Right renal pelvis (tissue), 4 donors: ENCODE results near the gene C4orf17. TPM values are rescaled to one million over a fixed set of nuclear protein-coding genes. Genes with fewer than 3 reads are reported as not detected.
"Not testable (repeated sequence)": the region's sequence is repeated elsewhere in the genome, so short reads cannot be mapped to it uniquely, and the experiment has no call there.

Experiments
- DNase-seq, 4 donors: peaks; one replicate each; pipeline ENCODE4 v3.0.0-alpha.2; 2013; ENCODE audit warnings: low read depth in 4 of 4, low spot score in 3 of 4, missing footprints in 1 of 4
- polyA plus RNA-seq, 4 donors: library from polyadenylated mRNA; unstranded; fragments of 120-200 nt; gene quantifications; one replicate each; pipeline ENCODE4 v1.2.1, GENCODE V29; 2013; ENCODE audit not compliant: insufficient read length in 4 of 4

The C4orf17 gene
- under 1 TPM in 3 of 4 donors, not detected in 1; 0.19 to 0.37 (median 0.23) TPM for polyA plus RNA-seq

DNA sequence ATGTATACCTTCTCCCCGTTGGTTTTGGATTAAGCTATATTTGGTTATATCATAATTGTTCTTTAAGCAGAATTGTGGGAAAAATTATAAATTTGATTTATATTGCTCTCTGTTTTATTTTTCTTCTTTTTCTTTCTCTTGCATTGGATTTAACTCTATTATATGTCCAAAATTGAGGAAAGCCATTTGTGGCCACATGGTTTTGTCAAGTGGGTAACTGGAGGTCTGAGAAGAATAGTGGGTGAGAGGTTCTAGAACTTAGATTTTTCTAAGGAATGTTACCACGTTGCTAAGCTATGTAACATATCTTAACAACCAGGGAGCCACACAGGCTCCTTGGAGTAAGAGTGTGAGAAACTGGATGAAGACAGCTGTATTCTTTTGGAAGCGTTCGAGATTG, at the start of gene C4orf17:
C4orf17 (plus strand) TSS at position 301 of the 400 bp plus-strand sequence. CDS start 2,061 bp downstream, outside the sequence.
- no peak for DNase-seq

- no peak for DNase-seq
These were observed 49.0 kb upstream of the C4orf17 start for GRCh38 chr4:99461623-99462401.

GRCh38 chr4:99462875-99463464, 47.9 kb upstream of the C4orf17 start:
- peak; percentile 30 to 61 (median 48) for DNase-seq

DNA sequence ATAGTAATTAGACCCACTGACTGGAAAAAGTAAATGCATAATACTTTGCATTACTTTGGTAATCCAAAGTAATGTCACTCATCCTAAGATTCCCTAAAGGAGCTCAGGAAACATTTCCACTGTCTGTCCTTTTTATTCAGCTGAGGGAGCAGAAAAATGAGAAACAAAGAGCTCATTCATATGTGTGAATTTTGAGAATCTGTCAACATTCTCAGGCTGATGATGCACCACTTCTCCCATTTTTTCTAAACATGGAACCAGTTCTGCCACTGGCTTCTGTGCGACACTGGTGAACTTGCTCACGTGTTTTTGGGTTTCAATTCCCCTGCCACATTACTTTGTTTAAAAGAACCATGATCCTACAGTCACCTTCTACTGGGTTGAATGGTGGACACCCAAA, 47.3 kb upstream of the C4orf17 start:
- no peak for DNase-seq

- no peak for DNase-seq
These were observed 42.9 kb upstream of the C4orf17 start for GRCh38 chr4:99467887-99468286.

DNA sequence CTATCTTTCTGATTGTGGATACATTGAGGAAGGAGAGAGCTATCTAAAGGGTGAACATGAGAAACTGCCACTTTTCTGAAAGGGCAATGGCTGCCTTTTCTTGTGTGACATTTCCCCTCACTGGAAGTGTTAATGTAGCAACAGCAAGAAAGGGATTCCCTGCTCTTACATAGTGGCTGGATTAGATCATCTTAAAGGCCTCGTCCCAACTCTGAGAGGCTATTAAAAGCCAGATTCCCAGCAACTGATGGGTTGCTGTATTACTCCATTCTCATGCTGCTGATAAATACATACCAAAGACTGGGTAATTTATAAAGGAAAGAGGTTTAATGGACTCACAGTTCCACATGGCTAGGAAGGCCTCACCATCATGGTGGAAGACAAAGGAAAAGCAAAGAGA, 41.9 kb upstream of the C4orf17 start:
- DNase-seq, result no peak

DNA sequence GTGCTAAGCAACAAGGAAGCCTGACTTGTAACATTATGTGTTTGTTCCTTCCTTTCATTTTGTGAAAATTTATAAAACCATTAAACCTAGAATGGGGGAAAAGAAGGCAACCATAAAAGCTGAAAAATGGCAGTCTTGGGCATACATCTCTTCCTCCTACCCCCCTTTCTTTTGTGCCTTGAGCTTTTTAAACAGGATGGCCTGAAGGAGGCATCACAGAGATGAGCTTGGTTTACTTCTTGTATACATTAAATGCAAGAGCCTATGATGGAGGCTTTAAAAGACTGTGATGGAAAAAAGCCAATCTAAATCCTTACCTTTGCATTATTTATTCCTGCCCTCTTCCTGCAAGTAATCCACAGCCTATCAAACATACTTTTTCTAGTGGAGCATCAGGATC, 39.5 kb upstream of the C4orf17 start:
- no peak for DNase-seq

- DNase-seq, result no peak
These were observed 38.9 kb upstream of the C4orf17 start for GRCh38 chr4:99471896-99472295.

DNA sequence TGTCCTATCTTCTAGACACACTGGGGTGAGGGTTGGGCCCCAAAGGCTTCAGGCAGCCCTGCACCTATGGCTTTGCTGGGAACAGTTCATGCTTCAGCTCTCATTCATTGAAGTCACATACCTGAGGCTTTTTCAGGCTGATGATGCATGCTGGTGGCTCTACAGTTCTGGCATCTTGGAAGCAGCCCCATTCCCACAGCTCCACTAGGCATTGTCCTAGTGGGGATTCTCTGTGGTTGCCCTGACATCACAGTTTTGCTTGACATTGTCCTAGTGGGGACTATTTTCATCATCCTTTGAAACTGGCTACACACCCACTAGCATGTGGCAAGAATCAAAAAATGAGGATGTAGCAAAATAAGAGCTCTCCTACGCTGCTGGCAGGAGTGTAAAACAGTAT, 37.7 kb upstream of the C4orf17 start:
- DNase-seq, result no peak

DNA sequence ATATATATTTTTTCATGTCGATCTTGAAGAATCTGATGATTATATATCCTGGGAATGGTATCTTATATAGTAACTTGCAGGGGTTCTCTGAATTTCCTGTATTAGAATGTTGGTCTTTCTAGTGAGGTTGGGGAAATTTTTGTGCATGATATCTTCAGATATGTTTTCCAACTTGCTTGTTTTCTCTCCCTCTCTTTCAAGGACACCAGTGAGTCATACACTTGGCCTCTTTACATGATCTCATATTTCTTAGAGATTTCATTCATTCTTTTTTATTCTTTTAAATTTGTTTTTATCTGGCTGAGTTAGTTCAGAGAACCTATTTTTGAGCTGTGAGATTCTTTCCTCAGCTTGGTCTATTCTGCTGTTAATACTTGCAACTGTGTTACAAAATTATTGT, 27.2 kb upstream of the C4orf17 start:
- DNase-seq, result no peak

DNA sequence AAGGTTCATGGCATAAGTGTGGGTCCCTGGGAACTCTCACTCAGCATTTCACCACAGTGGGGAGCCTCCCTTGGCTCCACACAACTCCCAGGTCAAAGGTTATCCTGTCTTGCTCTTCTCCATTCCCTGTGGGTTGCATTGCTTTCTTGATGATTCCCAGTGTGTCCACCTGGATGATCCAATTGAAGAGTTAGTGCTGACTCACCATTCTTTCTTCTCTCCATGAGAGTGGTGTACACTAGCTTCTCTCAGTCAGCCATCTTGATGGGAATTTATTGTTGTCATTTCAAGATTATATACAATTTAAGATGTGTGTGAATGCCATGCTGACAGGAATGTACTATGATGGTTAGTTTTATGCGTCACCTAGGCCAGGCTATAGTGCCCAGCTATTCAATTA, 25.6 kb upstream of the C4orf17 start:
- DNase-seq, result no peak

- DNase-seq, result not testable (repeated sequence)
These were observed 24.2 kb upstream of the C4orf17 start for GRCh38 chr4:99486648-99487047.

DNA sequence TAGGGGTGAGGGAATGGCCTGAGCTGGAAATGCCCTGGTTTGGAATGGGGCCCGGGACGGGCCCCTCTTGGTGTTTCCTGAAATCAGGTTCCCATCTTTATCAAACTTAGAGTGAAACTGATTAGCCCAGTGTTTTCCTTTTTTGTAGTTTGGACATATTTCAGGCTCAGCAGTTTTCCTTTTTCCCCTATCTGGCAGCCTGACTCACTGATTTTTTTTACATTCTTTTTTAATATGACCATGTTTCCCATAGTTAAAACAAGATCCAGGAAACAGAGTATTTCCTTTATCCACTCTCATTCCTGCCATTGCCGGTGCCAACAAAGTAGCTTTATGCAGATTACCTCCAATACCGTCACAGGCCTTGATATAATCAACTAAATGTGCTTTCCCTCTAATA, 20.5 kb upstream of the C4orf17 start:
- no peak for DNase-seq

DNA sequence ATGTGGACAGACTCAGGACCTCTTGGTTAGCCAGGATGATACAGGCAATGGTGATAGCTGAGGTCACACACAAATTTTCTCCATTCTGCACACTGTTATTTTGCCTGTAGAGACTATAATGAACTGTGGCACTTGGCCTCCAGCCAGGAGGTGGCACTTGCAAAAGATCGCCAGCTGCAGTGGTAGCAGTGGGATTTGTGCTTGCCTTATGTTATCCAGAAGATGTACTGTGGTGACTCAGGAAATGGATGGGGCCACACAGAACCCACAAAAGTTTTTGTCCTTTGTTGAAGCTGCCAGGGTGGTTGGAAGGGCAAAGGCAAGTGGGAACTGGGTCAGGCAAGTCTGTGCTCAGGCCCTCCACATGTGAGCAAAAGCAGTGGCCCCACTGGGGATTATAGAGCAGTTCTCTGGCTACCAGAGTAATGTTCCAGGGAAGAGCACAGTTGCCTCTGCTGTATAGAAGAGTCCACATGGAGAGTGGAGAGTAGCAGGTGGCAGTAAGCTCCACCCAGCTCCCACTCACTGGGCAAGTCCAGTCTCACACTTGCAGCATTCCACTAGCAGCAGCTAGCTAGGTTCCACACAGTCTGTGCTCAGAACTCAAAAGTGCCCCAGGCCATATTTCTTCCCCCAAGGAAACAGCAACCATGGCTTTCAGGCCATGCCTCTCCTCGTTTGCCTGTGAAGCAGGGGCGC, 5.9 kb upstream of the C4orf17 start:
- DNase-seq, result no peak

DNA sequence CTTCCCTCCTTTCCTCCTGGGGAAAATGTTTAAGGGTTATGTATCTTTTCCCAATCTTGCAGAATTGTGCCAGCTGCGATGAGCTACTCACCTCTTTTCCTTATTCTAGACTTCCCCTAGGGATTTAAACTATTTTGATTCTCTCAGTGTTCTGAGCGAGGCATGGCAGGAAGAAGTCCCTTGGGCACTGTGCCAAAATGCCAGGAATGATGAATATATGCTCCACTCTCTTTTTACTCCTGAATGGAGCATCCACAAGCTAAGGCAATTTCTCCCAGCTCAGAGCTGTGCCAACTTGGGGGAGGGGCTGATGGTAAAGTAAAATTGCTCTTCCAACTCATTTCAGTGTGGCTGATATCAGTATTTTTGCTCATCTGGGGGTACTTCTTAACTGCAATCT, 4.0 kb upstream of the C4orf17 start:
- no peak for DNase-seq

DNA sequence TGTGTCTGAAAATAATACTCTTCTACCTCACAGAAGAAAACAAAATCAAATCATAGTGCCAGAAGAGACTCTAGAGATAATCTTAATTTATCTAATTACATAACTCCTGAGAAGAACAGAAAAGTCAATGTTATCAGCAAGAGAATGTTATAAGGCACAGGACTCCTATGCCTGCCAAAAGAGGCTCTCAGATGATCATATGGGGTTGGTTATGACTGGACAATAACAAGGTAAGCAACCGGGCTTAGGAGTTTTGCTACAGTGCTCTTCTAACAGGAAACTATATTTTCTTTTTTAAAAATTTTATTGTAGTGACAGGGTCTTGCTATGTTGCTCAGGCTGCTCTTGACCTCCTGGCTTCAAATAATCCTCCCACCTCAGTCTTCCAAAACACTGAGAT, 3.5 kb upstream of the C4orf17 start:
- DNase-seq, result no peak

DNA sequence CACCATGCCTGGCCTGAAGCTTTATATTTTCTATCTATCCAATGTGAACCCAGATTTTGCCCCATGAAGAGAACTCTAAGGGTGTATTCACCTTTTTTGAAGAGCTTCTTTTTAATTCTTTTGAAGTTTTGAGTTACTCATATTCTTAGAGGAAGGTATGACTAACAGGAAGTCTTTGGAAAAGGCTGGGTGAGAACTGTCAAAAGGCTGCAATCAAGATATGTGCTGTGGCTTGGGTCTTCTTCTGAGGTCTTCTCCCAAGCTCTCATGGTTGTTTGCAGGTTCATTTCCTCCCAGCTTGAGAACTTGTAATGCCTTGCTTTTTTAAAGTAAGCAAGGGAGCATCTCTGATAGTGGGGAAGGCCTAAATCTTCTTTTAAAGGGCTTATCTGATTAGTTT, 3.1 kb upstream of the C4orf17 start:
- no peak for DNase-seq

- DNase-seq, result no peak
These were observed 7.9 kb downstream of the C4orf17 start for GRCh38 chr4:99518601-99519295.

GRCh38 chr4:99529228-99529627, 18.4 kb downstream of the C4orf17 start:
- no peak for DNase-seq

- DNase-seq, result no peak
These were observed 19.1 kb downstream of the C4orf17 start for GRCh38 chr4:99529956-99530355.

DNA sequence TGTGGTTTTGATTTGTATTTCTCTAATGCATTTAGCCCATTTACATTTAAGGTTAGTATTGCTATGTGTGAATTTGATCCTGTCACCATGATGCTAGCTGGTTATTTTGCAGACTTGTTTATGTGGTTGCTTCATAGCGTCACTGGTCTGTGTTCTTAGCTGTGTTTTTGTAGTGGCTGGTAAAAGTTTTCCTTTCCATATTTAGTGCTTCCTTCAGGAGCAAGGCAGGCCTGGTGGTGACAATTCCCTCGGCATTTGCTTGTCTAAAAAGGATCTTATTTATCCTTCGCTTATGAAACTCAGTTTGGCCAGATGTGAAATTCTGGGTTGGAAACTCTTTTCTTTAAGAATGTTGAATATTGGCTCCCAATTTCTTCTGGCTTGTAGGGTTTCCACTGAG, 23.9 kb downstream of the C4orf17 start:
- not testable (repeated sequence) for DNase-seq
